ENCODE results near the gene VIM.

The VIM gene

DNA sequence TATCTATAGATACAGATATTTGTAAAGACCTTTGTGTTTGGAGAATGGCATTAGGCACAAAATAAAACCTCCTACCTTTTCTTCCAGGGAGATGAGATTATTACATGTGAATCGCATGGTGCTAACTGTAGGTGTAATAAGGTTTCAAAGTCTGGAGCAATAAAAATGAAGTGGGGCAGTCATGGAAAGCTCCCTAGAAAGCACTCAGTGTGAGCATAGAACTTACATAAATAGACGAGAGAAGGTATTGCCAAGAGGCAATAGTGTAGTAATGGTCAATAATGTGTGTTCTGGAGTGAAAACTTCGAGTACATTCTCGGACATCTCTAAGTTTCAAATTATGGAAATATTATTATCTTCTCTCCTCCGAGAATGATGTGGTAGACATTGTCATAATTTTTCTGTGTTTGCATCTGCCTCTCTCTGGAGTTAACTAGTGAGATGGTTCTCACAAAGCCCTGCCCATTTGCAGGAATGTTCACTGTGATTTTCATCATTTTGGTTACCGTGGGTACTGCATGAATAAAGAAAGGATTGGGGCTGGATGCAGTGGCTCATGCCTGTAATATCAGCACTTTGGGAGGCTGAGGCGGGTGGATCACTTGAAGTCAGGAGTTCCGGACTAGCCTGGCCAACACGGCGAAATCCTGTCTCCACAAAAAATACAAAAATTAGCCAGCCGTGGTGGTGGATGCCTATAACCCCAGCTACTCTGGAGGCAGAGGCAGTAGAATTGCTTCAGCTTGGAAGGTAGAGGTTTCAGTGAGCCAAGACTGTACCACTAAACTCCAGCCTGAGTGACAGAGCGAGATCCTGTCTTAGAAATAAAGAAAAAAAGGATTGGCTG is 10.6 kb downstream of the VIM start:
- DNase-seq (ENCODE audit: low spot score), result no peak
- TF ChIP-seq, protein P1, sequence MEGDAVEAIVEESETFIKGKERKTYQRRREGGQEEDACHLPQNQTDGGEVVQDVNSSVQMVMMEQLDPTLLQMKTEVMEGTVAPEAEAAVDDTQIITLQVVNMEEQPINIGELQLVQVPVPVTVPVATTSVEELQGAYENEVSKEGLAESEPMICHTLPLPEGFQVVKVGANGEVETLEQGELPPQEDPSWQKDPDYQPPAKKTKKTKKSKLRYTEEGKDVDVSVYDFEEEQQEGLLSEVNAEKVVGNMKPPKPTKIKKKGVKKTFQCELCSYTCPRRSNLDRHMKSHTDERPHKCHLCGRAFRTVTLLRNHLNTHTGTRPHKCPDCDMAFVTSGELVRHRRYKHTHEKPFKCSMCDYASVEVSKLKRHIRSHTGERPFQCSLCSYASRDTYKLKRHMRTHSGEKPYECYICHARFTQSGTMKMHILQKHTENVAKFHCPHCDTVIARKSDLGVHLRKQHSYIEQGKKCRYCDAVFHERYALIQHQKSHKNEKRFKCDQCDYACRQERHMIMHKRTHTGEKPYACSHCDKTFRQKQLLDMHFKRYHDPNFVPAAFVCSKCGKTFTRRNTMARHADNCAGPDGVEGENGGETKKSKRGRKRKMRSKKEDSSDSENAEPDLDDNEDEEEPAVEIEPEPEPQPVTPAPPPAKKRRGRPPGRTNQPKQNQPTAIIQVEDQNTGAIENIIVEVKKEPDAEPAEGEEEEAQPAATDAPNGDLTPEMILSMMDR (IDR thresholded peaks at IDR 0.05; ENCODE audit: extremely low read depth, missing control alignments), result no peak

GRCh38 chr10:17239345-17240085 is 11.5 kb downstream of the VIM start:
- no peak for DNase-seq (ENCODE audit: low spot score)
- TF ChIP-seq, protein P1 (IDR thresholded peaks at IDR 0.05; ENCODE audit: extremely low read depth, missing control alignments), result no peak

DNA sequence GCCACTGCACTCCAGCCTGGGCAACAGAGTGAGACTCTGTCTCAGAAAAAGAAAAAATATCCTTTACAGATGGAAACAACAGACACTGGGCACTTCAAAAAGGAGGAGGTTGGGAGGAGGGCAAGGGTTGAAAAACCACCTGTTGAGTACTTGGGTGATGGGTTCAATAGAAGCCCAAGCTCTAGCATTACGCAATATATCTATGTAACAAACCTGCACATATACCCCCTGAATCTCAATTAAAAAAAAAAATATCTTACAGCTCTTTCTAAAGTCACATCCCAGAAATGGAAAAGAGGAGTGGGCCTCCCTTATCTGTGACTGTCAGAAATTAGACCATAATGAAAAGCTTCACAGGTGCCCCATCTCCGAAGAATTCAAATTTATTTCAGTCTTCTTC is 12.1 kb downstream of the VIM start:
- no peak for DNase-seq (ENCODE audit: low spot score)
- TF ChIP-seq, protein P1 (IDR thresholded peaks at IDR 0.05; ENCODE audit: extremely low read depth, missing control alignments), result no peak

DNA sequence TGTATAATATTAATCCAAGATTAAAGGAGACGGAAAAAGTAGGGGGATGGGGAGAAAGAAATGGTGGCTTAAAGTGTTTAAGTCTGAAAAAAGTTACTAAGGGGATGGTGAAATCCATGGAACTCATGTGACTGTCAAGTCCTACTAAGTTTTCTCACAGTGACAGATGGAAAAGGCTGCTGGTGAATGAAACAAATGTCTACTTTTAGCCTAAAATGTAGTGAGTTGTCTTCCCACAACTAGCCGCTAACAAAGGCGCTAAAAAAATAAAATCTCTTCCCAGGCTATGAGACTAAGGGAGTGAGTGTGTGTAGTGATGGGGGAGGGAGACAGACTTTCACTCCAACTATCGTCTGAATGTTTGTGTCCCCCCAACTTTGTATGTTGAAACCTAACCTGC is 12.6 kb downstream of the VIM start:
- TF ChIP-seq, protein P1 (IDR thresholded peaks at IDR 0.05; ENCODE audit: extremely low read depth, missing control alignments), result no peak
- no peak for DNase-seq (ENCODE audit: low spot score)

DNA sequence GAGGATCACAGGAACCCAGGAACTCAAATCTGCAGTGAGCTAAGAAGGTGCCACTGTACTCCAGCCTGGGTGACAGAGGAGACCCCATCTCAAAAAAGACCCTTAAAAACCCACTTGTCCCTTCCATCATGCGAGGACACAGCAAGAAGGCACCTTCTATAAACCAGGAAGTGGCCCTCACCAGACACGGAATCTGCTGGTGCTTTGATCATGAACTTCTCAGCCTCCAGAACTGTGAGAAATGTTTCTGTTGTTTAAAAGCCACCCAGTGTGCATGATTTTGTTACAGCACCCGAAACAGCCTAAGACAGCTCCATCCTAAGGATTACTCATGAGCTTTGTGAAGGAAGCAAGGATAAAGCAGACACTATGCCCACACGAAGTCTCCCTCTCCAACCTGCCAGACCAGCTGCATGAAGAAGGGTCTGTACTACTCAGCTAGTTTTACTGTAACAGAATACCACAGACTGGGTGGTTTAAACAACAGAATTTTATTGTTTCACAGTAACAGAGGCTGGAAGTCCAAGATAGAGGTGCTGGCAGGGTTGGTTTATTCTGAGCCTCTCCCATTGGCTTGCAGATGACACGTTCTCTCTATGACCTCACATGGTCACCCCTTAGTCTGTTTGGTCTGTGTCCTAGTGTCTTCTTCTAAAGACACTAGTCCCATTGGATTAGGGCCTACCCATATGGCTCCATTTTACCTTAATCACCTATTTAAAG is 13.7 kb downstream of the VIM start:
- TF ChIP-seq, protein P1 (IDR thresholded peaks at IDR 0.05; ENCODE audit: extremely low read depth, missing control alignments), result no peak
- no peak for DNase-seq (ENCODE audit: low spot score)

DNA sequence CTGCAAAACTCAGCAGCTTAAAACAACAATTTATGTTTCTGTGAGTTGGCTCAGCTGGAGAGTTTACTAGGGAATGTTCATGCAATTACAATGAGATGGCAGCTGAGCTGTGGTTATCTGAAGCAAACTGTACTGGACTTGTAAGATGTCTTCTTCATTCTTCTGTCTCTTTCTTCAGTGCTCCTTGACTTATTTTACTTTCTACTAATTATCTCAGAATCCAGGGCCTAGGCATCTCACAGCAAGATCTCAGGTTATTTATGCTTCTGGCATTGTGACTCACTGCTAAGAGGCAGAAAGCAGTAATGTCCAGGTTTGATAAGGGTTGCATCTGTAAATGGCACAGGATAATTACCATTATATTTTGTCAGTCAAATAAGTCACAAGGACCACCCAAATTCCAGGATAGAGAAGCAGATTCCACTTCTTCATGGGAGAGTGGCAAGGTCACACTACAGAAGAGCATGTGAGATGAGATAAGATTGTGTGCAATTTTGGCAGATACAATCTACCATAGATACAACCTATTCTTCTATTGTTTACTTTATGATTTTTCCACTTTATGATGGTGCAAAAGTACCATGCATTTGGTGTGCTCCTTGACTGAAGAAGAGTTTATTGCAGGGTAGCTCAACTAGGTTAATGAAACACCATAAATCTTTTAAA is 16.8 kb downstream of the VIM start:
- TF ChIP-seq, protein P1 (IDR thresholded peaks at IDR 0.05; ENCODE audit: extremely low read depth, missing control alignments), result no peak
- no peak for DNase-seq (ENCODE audit: low spot score)
